ENCODE results near the gene TSPEAR.
"Not testable (repeated sequence)": the region's sequence is repeated elsewhere in the genome, so short reads cannot be mapped to it uniquely, and the experiment has no call there.

The TSPEAR gene

GRCh38 chr21:44508711-44509445, 202.5 kb downstream of the TSPEAR start:
- ATAC-seq (replicated peaks) (no peak), DNase-seq (no peak)
- Mint-ChIP-seq H3K4me1 (ENCODE audit: low read depth in 2 of 2) (peaks cover 2 to 3% of the 10 kb centered on the region in 2 donors), H3K27me3 (peaks cover 0 to 18% of the 10 kb centered on the region in 2 donors), H3K9me3 (no peaks in the 10 kb centered on the region), H3K4me3 (no peak overlapping the region), H3K36me3 (ENCODE audit: insufficient read depth) (no peaks in the 10 kb centered on the region), H3K27ac (no peak overlapping the region)

DNA sequence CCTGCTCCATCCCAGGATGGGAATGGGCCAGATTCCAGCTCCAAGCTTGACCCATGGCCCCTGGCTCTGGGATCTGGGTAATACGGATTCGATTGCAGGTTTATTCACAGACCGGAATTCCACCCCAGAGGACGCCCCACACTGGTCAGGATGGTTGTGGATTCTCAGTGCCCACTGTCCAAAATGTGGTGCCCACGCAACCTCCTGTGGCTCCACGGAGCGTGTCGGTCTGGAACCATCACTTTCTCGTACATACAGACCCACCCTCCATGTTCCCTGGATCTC, 203.0 kb downstream of the TSPEAR start:
- Mint-ChIP-seq H3K27ac (no peak overlapping the region), H3K9me3 (no peaks in the 10 kb centered on the region), H3K36me3 (ENCODE audit: insufficient read depth) (no peaks in the 10 kb centered on the region), H3K4me3 (no peak overlapping the region), H3K27me3 (peaks cover 0 to 18% of the 10 kb centered on the region in 2 donors), H3K4me1 (ENCODE audit: low read depth in 2 of 2) (peaks cover 2 to 3% of the 10 kb centered on the region in 2 donors)
- no peak for DNase-seq
- no peak for ATAC-seq (replicated peaks)

DNA sequence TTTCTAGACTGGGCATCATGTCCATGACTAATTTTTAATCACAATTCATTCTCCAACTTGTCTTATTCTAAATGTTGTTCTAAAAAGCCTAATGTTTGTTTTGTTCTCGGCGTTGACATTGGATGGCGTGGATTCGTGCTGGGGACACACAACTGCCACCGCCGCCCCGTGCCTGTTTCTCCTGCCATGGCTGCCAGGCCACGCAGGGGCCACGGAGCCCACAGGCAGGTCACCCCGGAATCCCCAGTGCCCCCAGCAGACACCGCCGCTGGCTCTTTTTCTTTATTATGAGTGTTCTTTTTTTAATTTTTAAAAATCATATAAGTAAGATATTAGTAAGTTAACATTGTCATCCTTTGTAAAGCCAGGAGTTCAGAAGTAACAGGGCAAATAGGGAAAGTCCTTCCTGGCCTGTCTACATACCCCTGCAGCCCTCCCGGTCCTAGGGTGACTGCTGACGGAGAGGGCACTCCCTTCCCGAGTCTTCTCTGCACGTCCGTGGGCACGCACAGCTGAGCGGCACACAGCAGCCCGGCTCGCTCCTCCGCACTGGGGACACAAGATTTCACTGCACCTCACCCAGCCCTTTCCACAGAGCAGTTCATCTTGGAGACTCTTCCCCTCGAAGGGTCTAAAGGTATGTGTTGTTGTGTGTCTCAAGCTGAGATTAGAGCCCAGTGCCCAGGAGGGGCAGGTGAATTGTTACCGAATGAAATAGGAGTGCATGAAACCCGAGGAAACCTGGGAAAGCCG, 203.5 kb downstream of the TSPEAR start:
- H3K9me3 Mint-ChIP-seq = no peaks in the 10 kb centered on the region
- peaks cover 0 to 18% of the 10 kb centered on the region in 2 donors for H3K27me3 Mint-ChIP-seq
- H3K4me3 Mint-ChIP-seq = no peak overlapping the region
- peaks cover 2 to 3% of the 10 kb centered on the region in 2 donors for H3K4me1 Mint-ChIP-seq (ENCODE audit: low read depth in 2 of 2)
- no peak overlapping the region for H3K27ac Mint-ChIP-seq
- ATAC-seq (replicated peaks) (no peak), DNase-seq (no peak)
- H3K36me3 Mint-ChIP-seq (ENCODE audit: insufficient read depth) = no peaks in the 10 kb centered on the region

GRCh38 chr21:44506279-44507255, 204.8 kb downstream of the TSPEAR start:
- H3K27ac Mint-ChIP-seq = no peak overlapping the region
- H3K27me3 Mint-ChIP-seq = peaks cover 0 to 27% of the 10 kb centered on the region in 2 donors
- no peak overlapping the region for H3K4me3 Mint-ChIP-seq
- ATAC-seq (replicated peaks) (no peak), DNase-seq (no peak)
- no peaks in the 10 kb centered on the region for H3K9me3 Mint-ChIP-seq
- H3K4me1 Mint-ChIP-seq (ENCODE audit: low read depth in 2 of 2) = peaks cover 2 to 3% of the 10 kb centered on the region in 2 donors
- no peaks in the 10 kb centered on the region for H3K36me3 Mint-ChIP-seq (ENCODE audit: insufficient read depth)

- Mint-ChIP-seq H3K36me3 (ENCODE audit: insufficient read depth) (no peaks in the 10 kb centered on the region), H3K9me3 (no peaks in the 10 kb centered on the region), H3K4me3 (no peak overlapping the region), H3K4me1 (ENCODE audit: low read depth in 2 of 2) (peaks cover 0 to 3% of the 10 kb centered on the region in 2 donors), H3K27ac (no peak overlapping the region), H3K27me3 (peaks cover 0 to 27% of the 10 kb centered on the region in 2 donors)
- DNase-seq (no peak), ATAC-seq (replicated peaks) (no peak)
Measured at GRCh38 chr21:44505673-44506278, 205.6 kb downstream of the TSPEAR start.

DNA sequence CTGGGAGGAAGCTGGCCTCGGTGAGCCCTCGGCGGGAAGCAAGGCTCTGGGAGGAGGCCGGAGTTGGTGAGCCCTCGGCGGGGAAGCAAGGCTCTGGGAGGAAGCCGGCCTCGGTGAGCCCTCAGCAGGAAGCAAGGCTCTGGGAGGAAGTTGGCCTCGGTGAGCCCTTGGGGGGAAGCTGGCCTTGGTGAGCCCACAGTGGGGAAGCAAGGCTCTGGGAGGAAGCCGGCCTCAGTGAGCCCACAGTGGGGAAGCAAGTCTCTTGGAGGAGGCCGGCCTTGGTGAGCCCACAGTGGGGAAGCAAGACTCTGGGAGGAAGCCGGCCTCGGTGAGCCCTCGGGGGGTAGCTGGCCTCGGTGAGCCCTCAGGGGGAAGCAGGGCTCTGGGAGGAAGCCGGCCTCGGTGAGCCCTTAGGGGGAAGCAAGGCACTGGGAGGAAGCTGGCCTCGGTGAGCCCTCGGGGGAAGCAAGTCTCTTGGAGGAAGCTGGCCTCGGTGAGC, 207.4 kb downstream of the TSPEAR start:
- no peak for ATAC-seq (replicated peaks)

GRCh38 chr21:44503006-44503889, 208.1 kb downstream of the TSPEAR start:
- H3K27ac Mint-ChIP-seq; H3K9me3 Mint-ChIP-seq; H3K4me3 Mint-ChIP-seq; DNase-seq; H3K4me1 Mint-ChIP-seq (ENCODE audit: low read depth in 2 of 2); H3K36me3 Mint-ChIP-seq (ENCODE audit: insufficient read depth); ATAC-seq (replicated peaks): not testable (repeated sequence)
- H3K27me3 Mint-ChIP-seq = peaks cover 2 to 35% of the 10 kb centered on the region in 2 donors

More for the DNA sequence above, 207.4 kb downstream of the TSPEAR start:
- H3K36me3 Mint-ChIP-seq (ENCODE audit: insufficient read depth) = no peaks in the 10 kb centered on the region
- peaks cover 0 to 28% of the 10 kb centered on the region in 2 donors for H3K27me3 Mint-ChIP-seq
- no peaks in the 10 kb centered on the region for H3K4me1 Mint-ChIP-seq (ENCODE audit: low read depth in 2 of 2)
- no peak overlapping the region for H3K27ac Mint-ChIP-seq
- H3K4me3 Mint-ChIP-seq = no peak overlapping the region
- no peak for DNase-seq
- H3K9me3 Mint-ChIP-seq = no peaks in the 10 kb centered on the region

DNA sequence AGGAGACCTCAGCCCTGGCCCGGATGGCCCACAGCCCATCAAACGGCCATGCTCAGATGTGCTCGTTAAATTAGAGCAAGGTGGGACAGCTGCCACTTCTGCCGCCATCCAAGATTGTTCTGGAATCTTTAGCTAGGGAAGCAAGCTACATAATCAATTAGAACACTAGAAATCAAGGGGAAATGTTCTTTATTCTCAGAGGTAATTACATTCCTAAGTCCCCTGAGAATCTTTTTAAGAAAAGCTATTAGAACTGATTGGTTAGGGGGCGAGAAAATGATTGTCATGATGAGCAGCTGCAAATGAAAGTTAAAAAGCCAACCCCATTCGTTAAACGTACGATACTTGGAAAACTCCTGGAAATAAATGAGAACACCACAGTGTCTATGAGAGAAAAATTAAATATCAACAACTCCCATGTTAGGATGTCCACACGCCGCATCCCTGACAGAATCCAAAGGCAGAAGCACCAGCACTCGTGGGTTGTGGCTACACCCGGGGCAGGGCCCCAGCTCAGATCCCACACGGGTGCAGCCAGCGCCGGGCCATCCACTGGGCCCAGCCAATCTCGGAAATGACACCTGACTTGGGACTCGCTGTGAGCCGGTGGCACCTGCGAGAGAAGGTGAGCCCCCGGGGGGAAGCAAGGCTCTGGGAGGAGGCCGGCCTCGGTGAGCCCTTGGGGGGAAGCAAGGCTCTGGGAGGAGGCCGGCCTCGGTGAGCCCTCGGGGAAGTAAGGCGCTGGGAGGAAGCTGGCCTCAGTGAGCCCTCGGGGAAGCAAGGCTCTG, 209.0 kb downstream of the TSPEAR start:
- Mint-ChIP-seq H3K4me1 (ENCODE audit: low read depth in 2 of 2) (no peaks in the 10 kb centered on the region), H3K4me3 (no peak overlapping the region), H3K9me3 (no peaks in the 10 kb centered on the region), H3K36me3 (ENCODE audit: insufficient read depth) (no peaks in the 10 kb centered on the region), H3K27me3 (peaks cover 10 to 44% of the 10 kb centered on the region in 2 donors), H3K27ac (peak overlapping the region in 1 of 2 donors; percentile 18)
- ATAC-seq (replicated peaks) (no peak), DNase-seq (no peak)

- Mint-ChIP-seq H3K27me3 (peaks cover 29 to 49% of the 10 kb centered on the region in 2 donors), H3K27ac (no peak overlapping the region), H3K9me3 (no peaks in the 10 kb centered on the region), H3K36me3 (ENCODE audit: insufficient read depth) (no peaks in the 10 kb centered on the region), H3K4me1 (ENCODE audit: low read depth in 2 of 2) (no peaks in the 10 kb centered on the region), H3K4me3 (no peak overlapping the region)
- DNase-seq (no peak), ATAC-seq (replicated peaks) (no peak)
Measured at GRCh38 chr21:44500111-44500510, 211.3 kb downstream of the TSPEAR start.

GRCh38 chr21:44499631-44500030, 211.7 kb downstream of the TSPEAR start:
- no peaks in the 10 kb centered on the region for H3K9me3 Mint-ChIP-seq
- no peaks in the 10 kb centered on the region for H3K36me3 Mint-ChIP-seq (ENCODE audit: insufficient read depth)
- H3K4me1 Mint-ChIP-seq (ENCODE audit: low read depth in 2 of 2) = no peaks in the 10 kb centered on the region
- H3K27me3 Mint-ChIP-seq = peaks cover 30 to 53% of the 10 kb centered on the region in 2 donors
- no peak overlapping the region for H3K27ac Mint-ChIP-seq
- H3K4me3 Mint-ChIP-seq = no peak overlapping the region
- DNase-seq = no peak
- no peak for ATAC-seq (replicated peaks)

- Mint-ChIP-seq H3K36me3 (ENCODE audit: insufficient read depth) (no peaks in the 10 kb centered on the region), H3K27ac (no peak overlapping the region), H3K9me3 (no peaks in the 10 kb centered on the region), H3K27me3 (peaks cover 30 to 56% of the 10 kb centered on the region in 2 donors), H3K4me1 (ENCODE audit: low read depth in 2 of 2) (no peaks in the 10 kb centered on the region), H3K4me3 (no peak overlapping the region)
- ATAC-seq (replicated peaks) (no peak), DNase-seq (no peak)
Measured at GRCh38 chr21:44499211-44499560, 212.2 kb downstream of the TSPEAR start.

Data from effector memory CD8-positive, alpha-beta T cell (primary cell).